Activated naive CD8-positive, alpha-beta T cell (primary cell): ENCODE data around the gene THBS2.

Experiments used
- H3K27ac Mint-ChIP-seq: one replicate; pipeline ENCODE4 v1.8.0; 2021; ENCODE audit warnings: mixed read lengths
- H3K27me3 Mint-ChIP-seq: one replicate; pipeline ENCODE4 v1.8.0; 2021; ENCODE audit warnings: mixed read lengths
- H3K36me3 Mint-ChIP-seq: one replicate; pipeline ENCODE4 v1.8.0; 2021; ENCODE audit warnings: mixed read lengths
- H3K4me1 Mint-ChIP-seq: one replicate; pipeline ENCODE4 v1.8.0; 2021; ENCODE audit warnings: low read depth, mixed read lengths
- H3K4me3 Mint-ChIP-seq: one replicate; pipeline ENCODE4 v1.8.0; 2021; ENCODE audit warnings: mild to moderate bottlenecking, mixed read lengths
- H3K9me3 Mint-ChIP-seq: one replicate; pipeline ENCODE4 v1.8.0; 2021; ENCODE audit warnings: low read depth, mixed read lengths

Gene THBS2

GRCh38 chr6:169247991-169248390 lies 5.7 kb downstream of the THBS2 start:
- H3K27ac Mint-ChIP-seq: no peak overlapping the region
- no peaks in the 10 kb centered on the region for H3K36me3 Mint-ChIP-seq
- H3K4me1 Mint-ChIP-seq: peaks cover 9% of the 10 kb centered on the region
- H3K27me3 Mint-ChIP-seq: peaks cover 19% of the 10 kb centered on the region
- no peaks in the 10 kb centered on the region for H3K9me3 Mint-ChIP-seq
- no peak overlapping the region for H3K4me3 Mint-ChIP-seq

DNA sequence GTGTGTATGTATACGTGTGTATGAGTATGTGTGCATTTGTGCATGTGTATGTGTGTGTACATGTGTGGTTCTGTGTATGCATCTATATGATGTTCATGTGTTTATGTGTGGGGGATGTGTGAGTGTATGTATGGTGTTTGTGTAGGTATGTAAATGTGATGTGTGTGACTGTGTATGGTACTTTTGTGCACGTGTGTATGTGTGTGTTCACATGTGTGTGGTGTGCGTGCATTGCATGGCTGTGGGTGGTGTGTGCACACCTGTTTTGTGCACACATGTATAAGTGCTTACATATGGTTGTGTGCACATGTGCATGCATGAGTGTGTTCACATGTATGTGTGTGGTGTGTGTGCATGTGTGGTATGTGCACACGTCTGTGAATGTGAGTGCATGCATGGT lies 6.2 kb downstream of the THBS2 start:
- peaks cover 3% of the 10 kb centered on the region for H3K4me1 Mint-ChIP-seq
- H3K27me3 Mint-ChIP-seq: peaks cover 14% of the 10 kb centered on the region
- no peak overlapping the region for H3K27ac Mint-ChIP-seq
- H3K36me3 Mint-ChIP-seq: no peaks in the 10 kb centered on the region
- no peaks in the 10 kb centered on the region for H3K9me3 Mint-ChIP-seq
- no peak overlapping the region for H3K4me3 Mint-ChIP-seq

GRCh38 chr6:169246445-169246844 lies 7.2 kb downstream of the THBS2 start:
- Mint-ChIP-seq H3K27ac (no peak overlapping the region), H3K4me3 (no peak overlapping the region), H3K36me3 (no peaks in the 10 kb centered on the region), H3K9me3 (no peaks in the 10 kb centered on the region), H3K27me3 (peaks cover 11% of the 10 kb centered on the region), H3K4me1 (no peaks in the 10 kb centered on the region)

DNA sequence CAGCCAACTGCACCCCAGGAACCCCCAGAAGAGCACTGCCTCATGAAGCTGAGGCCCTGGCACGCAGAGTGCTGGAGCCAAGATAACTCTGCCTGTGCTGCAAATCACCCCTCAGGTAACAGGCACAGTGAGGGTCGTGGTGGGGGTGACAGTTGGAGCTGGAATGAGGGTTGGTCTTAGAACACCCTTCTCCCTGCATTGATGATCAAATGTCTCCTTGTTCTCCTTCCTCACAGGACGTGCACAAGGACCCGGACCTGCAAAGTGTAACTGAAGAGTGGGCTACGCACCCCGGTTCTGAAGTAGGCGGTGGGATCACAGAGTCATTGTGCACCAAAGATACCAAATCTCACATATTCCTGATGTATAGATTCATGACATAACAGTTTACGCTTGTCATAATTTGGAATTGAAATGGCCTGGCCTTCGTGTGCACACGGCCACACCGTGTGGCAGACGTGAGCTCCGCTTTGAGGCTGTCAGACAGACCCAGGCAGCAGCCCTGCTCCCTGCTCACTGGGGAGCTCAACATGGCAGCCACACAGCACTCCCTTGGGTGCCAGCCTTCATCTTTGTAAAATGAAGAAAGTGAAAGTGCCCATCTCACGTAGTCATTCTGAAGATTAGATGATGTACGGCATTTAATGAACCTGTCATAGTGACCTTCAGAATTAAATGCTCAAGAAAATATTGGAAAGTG lies 8.8 kb downstream of the THBS2 start:
- peaks cover 3% of the 10 kb centered on the region for H3K27me3 Mint-ChIP-seq
- H3K4me1 Mint-ChIP-seq: no peaks in the 10 kb centered on the region
- no peaks in the 10 kb centered on the region for H3K36me3 Mint-ChIP-seq
- H3K27ac Mint-ChIP-seq: no peak overlapping the region
- H3K4me3 Mint-ChIP-seq: no peak overlapping the region
- no peaks in the 10 kb centered on the region for H3K9me3 Mint-ChIP-seq

GRCh38 chr6:169243661-169244060 lies 10.0 kb downstream of the THBS2 start:
- Mint-ChIP-seq H3K36me3 (no peaks in the 10 kb centered on the region), H3K4me3 (no peak overlapping the region), H3K4me1 (no peaks in the 10 kb centered on the region), H3K9me3 (no peaks in the 10 kb centered on the region), H3K27me3 (peaks cover 3% of the 10 kb centered on the region), H3K27ac (no peak overlapping the region)

GRCh38 chr6:169243186-169243585 lies 10.5 kb downstream of the THBS2 start:
- Mint-ChIP-seq H3K9me3 (no peaks in the 10 kb centered on the region), H3K27me3 (peaks cover 3% of the 10 kb centered on the region), H3K4me1 (no peaks in the 10 kb centered on the region), H3K36me3 (no peaks in the 10 kb centered on the region), H3K4me3 (no peak overlapping the region), H3K27ac (no peak overlapping the region)

- peaks cover 3% of the 10 kb centered on the region for H3K27me3 Mint-ChIP-seq
- no peak overlapping the region for H3K4me3 Mint-ChIP-seq
- H3K4me1 Mint-ChIP-seq: no peaks in the 10 kb centered on the region
- no peaks in the 10 kb centered on the region for H3K36me3 Mint-ChIP-seq
- no peak overlapping the region for H3K27ac Mint-ChIP-seq
- no peaks in the 10 kb centered on the region for H3K9me3 Mint-ChIP-seq
Measured at GRCh38 chr6:169241688-169242350, 11.8 kb downstream of the THBS2 start.

DNA sequence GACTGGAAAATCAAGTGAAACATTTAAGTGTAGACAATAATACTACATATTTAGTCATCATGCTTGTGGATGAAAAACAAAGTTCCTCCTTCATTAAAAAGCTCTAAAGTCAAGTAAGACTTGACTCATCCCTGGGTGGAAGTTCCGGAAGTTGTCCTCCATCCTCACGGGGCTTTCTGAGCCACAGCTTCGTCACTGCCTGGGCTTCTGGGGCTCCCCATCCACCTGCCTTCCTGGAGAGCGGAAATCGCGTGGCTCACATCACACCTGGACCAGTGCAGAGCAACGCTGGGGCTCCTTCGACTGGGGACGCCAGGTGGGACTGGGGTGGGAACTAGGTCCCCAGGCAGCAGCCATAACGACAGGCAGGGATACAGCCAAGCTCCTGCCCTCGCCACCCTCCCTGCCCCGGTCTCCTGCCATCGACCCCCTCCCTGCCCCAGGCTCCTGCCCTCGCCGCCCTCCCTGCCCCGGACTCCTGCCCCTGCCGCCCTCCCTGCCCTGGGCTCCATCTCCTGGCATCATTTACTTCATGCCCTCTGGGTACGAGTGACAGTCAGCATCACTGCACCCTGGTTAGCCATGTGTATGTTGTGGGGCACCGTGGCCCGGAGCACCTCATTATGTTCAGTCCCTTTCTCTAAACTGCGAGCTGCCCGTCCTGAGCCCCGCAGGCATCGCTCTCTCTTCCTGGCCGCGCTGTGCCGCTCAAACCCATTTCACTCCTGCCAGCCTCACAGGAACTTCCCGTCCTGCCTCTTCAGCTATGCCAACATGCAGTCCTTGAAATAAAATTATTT lies 12.9 kb downstream of the THBS2 start:
- Mint-ChIP-seq H3K4me3 (no peak overlapping the region), H3K27ac (no peak overlapping the region), H3K36me3 (no peaks in the 10 kb centered on the region), H3K27me3 (peaks cover 3% of the 10 kb centered on the region), H3K9me3 (no peaks in the 10 kb centered on the region), H3K4me1 (no peaks in the 10 kb centered on the region)

DNA sequence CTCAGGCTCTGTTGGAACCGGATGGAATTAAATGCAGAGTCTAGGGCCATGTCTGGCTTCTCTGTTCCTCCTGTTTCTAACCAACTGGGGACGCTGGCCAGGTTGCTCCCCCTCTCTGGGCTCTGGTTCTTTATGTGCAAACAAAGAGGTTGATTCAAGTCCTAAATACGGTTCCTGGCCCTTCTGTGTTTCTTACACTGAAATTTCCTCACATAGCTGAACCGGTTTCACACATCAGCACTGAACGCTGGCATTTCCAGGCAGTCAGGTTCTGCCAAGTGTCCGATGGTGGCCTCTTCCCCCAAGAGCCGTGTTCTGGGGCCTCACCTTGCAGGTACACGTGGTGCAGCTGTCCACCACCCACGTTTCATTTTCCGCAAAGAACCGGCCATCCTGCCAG lies 13.5 kb downstream of the THBS2 start:
- Mint-ChIP-seq H3K27ac (no peak overlapping the region), H3K36me3 (no peaks in the 10 kb centered on the region), H3K9me3 (no peaks in the 10 kb centered on the region), H3K4me1 (no peaks in the 10 kb centered on the region), H3K27me3 (peaks cover 3% of the 10 kb centered on the region), H3K4me3 (no peak overlapping the region)

DNA sequence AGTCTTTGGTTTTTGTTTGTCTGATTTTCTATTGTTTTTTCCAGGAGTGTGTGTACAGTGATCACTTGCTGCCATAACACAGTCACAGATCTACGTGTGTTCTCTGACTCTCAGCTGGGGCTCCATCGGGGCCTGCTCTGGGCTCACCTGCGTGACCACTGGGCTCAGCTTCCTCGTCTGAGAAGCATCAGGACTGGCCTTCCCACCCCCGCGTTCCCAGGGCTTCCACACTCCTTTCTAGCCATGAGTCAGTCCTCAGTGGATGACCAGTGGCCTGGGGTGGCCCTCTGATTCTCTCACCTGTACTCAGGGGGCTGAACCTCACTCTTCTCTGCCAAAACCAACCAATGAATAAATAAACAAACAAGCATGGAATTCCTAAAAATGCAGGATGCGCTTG lies 14.5 kb downstream of the THBS2 start:
- H3K4me3 Mint-ChIP-seq: no peak overlapping the region
- no peaks in the 10 kb centered on the region for H3K4me1 Mint-ChIP-seq
- peaks cover 2% of the 10 kb centered on the region for H3K9me3 Mint-ChIP-seq
- H3K36me3 Mint-ChIP-seq: no peaks in the 10 kb centered on the region
- peaks cover 3% of the 10 kb centered on the region for H3K27me3 Mint-ChIP-seq
- H3K27ac Mint-ChIP-seq: no peak overlapping the region

GRCh38 chr6:169238766-169239165 lies 14.9 kb downstream of the THBS2 start:
- Mint-ChIP-seq H3K27ac (no peak overlapping the region), H3K4me1 (no peaks in the 10 kb centered on the region), H3K4me3 (no peak overlapping the region), H3K9me3 (peaks cover 5% of the 10 kb centered on the region), H3K36me3 (no peaks in the 10 kb centered on the region), H3K27me3 (peaks cover 3% of the 10 kb centered on the region)

DNA sequence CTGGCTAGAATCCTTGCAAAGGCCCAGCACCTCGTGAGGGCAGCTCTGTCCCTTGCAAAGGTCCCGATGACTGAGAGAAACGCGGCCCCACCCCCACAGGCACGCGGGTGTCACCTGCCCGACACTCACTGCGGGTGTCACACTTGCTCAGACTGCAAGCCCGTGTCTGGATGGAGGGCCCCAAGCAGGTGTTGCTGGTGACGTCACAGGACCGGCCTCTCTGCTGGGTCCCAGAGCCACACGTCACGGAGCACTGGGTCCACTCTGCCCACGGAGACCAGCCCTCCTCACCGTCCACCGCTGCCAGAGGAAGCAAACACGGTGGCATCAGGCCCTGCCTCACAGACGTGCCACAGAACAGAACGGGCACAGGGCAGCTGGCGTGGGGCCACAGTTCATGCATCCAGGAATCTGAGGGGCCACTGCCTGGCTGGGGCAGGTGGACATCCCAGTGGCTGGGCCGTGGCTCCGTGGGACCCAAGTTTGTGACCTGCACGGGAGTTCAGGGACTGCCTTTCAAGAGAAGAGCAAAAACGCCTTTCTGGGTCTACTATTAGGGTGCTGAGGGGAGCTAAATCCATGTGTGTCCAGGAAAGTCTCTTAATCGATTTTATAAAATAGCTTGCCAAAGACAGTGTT lies 16.0 kb downstream of the THBS2 start:
- Mint-ChIP-seq H3K9me3 (peaks cover 11% of the 10 kb centered on the region), H3K4me1 (no peaks in the 10 kb centered on the region), H3K36me3 (no peaks in the 10 kb centered on the region), H3K27ac (no peak overlapping the region), H3K4me3 (no peak overlapping the region), H3K27me3 (peaks cover 3% of the 10 kb centered on the region)

GRCh38 chr6:169236988-169237387 lies 16.7 kb downstream of the THBS2 start:
- no peaks in the 10 kb centered on the region for H3K36me3 Mint-ChIP-seq
- H3K27me3 Mint-ChIP-seq: peaks cover 3% of the 10 kb centered on the region
- H3K4me3 Mint-ChIP-seq: no peak overlapping the region
- H3K9me3 Mint-ChIP-seq: peaks cover 11% of the 10 kb centered on the region
- no peak overlapping the region for H3K27ac Mint-ChIP-seq
- no peaks in the 10 kb centered on the region for H3K4me1 Mint-ChIP-seq

- peaks cover 11% of the 10 kb centered on the region for H3K9me3 Mint-ChIP-seq
- H3K36me3 Mint-ChIP-seq: no peaks in the 10 kb centered on the region
- H3K4me3 Mint-ChIP-seq: no peak overlapping the region
- H3K27ac Mint-ChIP-seq: no peak overlapping the region
- peaks cover 3% of the 10 kb centered on the region for H3K27me3 Mint-ChIP-seq
- no peaks in the 10 kb centered on the region for H3K4me1 Mint-ChIP-seq
Measured at GRCh38 chr6:169236545-169236944, 17.1 kb downstream of the THBS2 start.

DNA sequence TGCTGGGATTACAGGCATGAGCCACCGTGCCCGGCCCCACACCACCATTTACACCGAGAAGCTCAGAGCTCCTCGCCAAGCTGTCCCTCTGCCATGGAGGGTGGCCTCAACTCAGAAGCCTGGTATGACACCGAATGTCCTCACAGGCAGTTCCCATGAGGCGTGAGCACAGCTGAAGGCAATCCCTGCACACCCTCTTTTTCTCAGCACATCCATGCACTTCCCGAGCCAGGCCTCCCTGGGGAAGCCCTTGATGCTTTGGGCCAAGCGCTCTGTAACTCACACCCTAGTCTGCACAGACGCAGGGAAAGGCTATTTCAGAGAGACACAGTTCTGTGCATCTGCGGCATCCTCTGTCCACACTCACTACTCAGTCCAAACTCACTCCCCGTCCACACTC lies 18.4 kb downstream of the THBS2 start:
- no peak overlapping the region for H3K27ac Mint-ChIP-seq
- peaks cover 11% of the 10 kb centered on the region for H3K9me3 Mint-ChIP-seq
- no peak overlapping the region for H3K4me3 Mint-ChIP-seq
- no peaks in the 10 kb centered on the region for H3K4me1 Mint-ChIP-seq
- no peaks in the 10 kb centered on the region for H3K27me3 Mint-ChIP-seq
- no peaks in the 10 kb centered on the region for H3K36me3 Mint-ChIP-seq
